Stimulated activated CD4-positive, alpha-beta T cell treated with anti-CD3 and anti-CD28 coated beads, Interleukin-1b, Interleukin-23, amount 100 ng/mL, for 4 hours (primary cell): Measurements from ENCODE around the gene NT5E.

Source experiments
- DNase-seq, 2 donors: peaks; one replicate each; pipeline ENCODE4 v3.0.0-alpha.2; 2020; ENCODE audit warnings: low read depth in 2 of 2

The NT5E gene

DNA sequence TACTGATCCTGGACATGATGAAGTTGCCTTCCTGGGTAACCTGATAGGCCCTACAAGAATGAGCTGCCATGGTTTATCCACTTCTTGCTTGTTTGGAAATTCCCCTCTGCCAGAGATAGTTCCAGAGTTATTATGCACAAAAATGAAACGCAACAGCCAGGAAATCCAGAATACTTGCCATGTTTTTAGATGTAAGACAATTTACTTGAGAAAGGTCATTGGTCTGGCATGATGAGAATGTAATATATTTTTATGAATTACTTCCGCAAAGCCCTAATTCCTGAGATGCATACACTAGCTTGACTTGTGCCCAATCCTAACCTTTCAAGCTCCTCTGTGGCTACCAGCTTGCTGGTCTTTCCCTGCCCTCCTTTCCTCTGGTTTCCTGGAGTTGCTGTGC lies 27.9 kb upstream of the NT5E start:
- DNase-seq: no peak

DNA sequence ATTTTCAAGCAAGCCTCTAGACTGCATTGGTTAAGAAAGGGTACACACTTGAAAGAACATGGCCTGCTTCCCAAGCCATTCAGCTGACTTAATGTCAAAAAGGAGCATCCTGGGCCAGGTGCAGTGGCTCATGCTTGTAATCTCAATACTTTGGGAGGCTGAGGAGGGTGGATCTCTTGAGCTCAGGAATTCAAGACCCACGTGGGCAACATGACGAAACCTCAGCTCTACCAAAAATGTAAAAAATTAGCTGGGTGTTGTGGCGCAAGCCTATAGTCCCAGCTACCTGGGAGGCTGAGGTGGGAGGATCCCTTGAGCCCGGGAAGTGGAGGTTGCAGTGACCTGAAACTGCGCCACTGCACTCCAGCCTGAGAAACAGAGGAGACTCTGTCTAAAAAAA lies 26.9 kb upstream of the NT5E start:
- DNase-seq: no peak

DNA sequence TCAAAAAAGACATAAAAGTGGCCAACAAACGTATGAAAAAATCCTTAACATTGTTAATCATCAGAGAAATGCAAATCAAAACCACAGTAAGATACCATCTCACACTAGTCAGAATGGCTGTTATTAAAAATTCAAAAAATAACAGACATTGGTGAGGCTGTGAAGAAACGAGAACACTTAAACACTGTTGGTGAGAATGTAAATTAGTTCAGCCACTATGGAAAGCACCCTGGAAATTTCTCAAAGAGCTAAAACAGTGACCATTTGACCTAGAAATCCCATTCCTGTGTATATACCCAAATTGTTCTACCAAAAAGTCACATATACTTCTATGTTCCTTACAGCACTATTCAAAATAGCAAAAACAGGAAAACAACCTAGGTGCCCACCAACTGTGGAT lies 24.9 kb upstream of the NT5E start:
- DNase-seq: no peak

DNA sequence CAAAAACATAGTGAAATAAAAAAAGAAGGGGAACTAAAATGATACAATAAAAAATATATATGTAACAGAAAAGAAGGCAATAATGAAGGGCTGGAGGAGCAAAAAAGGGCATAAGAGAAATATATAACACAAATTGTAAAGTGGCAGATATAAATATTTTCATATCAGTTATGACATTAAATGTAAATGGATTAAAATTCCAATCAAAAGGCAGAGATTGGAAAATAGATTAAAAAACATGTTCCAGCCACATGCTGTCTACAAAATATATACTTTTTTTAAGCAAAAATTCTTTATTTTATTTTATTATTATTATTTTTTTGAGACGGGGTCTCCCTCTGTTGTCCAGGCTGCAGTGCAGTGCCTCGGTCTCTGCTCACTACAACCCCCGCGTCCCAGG lies 23.9 kb upstream of the NT5E start:
- DNase-seq: no peak

DNA sequence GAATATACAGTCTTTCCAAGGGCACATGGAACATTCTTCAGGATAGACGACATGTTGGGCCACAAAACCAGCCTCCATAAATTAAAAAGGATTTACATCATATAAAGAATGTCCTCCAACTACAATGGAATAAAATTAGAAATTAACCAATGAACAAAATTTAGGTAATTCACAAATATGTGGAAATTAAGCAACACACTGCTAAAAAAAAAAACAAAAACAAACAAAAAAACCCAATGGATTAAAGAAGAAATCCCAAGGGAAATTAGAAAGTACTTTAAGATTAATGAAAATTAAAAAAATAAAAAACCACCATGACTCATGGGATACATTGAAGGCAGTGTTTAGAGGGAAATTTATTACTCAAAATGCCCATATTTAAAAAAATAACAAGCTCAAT lies 21.4 kb upstream of the NT5E start:
- no peak for DNase-seq

DNA sequence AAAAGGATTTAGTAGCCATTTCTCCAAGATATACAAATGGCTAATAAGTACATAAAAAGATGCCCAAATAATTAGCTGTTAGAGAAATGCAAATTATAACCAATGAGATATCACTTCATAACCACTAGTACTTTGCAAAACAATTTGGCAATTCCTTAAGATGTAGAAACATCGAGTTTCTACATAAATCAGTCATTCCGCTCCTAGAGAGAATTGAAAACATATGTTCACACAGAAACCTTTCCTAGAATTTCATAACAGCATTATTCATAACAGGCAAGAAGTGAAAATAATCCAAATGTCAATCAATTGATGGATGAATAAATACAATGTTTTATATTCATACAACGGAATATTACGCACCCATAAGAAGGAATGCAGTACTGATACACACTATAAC lies 20.5 kb upstream of the NT5E start:
- no peak for DNase-seq

DNA sequence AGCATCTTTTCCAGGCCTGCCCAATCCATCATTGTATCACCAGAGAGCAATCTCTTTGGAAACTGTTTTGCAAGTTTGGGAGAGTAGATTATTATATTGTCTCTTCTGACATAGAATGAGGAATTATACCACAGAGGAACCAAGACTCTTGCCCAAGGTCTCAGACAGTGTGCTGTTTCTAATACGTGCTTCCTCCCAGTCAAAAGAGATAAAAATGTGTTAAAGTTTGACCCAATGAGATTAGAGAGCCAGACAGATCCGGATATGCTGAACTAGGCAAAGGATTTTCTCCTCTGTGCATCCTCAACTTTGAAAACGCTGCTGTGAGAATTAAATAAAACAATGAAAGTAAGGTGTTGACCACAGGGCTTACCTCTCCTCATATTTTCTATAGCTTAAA lies 18.6 kb upstream of the NT5E start:
- DNase-seq: no peak

DNA sequence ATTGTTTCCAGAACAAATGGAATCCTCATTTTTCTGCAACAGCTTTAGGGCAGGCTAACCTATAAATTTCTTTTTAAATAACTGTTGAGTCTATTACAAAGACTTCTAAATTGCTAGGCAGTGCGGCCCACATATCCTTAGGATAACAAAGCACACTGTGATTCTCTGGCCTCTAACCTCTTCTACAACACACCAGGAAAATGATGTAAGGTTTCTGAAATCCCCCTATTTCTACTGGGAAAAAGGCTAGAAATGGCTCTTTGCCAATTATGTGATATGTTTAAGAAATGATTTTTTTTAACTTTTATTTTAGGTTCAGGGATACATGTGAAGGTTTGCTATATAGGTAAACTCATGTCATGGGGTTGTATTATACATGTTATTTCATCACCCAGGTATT lies 17.3 kb upstream of the NT5E start:
- DNase-seq: no peak

DNA sequence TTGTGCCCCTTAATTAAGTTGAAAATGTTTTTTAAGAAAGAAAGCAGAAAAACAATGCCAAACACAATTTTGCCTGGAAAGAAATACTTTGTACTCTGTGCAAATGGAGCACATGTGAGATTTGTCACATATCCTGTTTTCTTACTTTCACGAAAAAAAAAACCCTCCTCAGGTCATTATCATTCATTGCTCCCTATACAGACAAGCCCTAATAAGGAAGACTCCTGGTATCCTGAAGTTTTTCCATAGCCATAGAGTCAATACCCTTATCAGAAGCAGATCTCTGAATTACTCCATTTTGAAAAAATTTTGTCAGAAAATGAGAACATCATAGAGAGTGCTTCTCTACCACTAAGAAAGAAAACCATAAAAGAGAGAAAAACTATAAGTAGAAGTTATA lies 14.0 kb upstream of the NT5E start:
- DNase-seq: no peak

DNA sequence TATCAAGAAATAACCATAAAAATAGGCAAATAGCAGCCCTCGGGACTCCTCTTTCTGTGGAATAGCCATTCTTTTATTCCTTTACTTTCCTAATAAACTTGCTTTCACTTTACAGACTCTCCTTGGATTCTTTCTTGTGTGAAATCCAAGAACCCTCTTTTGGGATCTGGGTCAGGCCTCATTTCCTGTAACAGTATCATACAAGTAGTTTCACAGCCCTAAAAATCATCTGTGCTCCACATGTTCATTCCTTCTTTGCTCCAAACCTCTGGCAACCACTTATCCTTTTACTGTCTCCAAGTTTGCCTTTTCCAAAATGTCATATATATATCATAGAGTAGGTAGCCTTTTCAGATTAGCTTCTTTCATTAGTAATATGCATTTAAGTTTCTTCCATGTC lies 13.5 kb upstream of the NT5E start:
- no peak for DNase-seq

DNA sequence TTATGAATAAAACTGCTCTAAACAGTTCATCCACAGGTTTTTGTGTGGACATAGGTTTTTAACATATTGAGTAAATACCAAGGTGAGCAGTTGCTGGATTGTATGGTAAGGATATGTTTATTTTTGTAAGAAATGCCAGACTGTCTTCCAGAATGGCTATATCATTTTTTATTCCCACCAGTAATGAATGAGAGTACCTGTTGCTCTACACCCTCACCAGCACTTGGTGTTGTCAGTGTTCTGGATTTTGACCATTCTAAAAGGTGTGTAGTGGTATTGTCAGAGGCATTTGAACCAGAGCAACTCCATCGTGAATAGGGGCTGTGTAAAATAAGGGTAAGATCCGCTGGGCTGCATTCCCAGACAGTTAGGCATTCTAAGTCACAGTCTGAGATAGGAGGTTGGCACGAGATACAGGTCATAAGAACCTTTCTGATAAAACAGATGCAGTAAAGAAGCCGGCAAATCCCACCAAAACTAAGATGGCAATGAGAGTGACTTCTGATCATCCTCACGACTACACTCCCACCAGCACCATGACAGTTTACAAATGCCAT lies 12.9 kb upstream of the NT5E start:
- no peak for DNase-seq

DNA sequence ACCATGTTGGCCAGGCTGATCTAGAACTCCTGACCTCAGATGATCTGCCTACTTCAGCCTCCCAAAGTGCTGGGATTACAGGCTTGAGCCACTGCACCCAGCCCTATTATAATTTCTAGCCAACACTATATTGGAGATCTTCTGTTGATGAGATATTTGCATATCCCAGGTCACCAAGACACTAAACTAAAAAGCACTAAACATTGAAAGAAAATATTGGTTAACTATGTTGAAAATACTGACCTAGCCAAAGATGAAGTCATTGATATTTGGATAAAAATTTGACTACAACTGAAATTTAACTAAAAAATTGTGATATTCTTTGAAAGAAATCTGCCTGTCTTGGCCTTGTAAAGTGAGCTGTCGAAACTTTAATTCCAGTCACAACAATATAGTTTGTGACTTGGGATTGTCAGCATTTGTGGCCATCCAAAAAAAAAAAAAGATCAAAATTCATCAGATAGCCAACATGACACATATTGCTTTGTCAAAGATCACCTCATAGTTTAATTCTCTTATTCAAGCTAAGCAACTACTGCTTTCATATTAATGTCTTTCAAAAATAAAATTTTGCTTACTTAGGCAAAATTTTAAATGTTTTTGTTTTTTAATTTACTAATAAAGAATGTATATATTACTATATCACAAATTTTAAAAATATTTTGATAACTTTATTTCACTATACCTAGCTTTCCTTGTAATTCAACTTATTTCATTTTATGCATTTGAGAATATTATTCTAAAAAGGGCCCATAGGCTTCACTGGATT lies 6.3 kb upstream of the NT5E start:
- no peak for DNase-seq

DNA sequence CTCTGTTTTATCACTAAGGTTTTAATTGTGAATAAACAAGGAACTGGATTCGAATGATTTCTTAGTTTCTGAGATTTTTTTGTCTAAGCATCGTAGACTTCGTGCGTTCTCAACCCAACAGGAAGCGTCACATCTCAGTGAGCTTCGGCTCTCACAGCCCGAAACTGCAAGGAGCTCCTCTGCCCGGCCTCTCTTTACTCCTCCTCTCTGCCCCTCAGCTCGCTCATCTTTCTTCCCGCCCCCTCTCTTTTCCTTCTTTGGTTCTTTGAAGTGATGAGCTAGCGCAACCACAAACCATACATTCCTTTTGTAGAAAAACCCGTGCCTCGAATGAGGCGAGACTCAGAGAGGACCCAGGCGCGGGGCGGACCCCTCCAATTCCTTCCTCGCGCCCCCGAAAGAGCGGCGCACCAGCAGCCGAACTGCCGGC lies 480 bp upstream of the NT5E start:
- DNase-seq: peak; percentile 11 to 37

DNA sequence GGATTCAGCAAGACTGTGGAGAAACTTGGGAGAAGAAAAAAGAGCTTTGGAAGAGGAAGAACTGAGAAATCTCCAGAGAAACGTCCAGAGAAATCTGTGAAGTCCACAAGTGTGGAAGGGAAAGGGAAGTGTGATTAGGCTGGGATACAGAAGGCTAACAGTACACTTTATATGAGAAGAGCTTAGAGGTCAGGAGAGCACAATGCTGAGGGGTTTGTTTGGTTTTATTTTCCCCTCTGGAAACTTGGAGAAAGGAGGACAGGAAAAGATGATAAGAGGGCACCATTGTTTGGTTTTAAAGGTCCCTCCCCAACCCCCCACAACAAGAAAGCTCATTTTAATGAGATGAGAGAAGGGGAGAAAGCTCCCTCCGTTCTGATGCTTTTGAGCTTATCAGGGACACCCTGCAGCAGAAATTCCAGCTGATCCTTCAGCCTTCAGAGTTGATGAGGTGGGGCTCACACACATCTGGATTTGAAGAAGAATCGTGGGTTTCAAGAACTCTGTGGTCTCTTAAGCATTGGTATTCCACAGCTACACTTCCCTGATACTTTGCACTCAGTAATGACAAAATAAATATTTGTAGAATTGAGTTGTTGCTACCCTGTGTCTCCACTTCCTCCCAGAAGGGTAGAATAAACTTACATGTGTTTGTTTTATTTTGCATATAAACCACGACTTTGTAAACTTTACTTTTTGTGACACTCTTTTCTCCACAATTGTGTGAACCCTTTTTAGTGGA lies 1.9 kb downstream of the NT5E start:
- no peak for DNase-seq

DNA sequence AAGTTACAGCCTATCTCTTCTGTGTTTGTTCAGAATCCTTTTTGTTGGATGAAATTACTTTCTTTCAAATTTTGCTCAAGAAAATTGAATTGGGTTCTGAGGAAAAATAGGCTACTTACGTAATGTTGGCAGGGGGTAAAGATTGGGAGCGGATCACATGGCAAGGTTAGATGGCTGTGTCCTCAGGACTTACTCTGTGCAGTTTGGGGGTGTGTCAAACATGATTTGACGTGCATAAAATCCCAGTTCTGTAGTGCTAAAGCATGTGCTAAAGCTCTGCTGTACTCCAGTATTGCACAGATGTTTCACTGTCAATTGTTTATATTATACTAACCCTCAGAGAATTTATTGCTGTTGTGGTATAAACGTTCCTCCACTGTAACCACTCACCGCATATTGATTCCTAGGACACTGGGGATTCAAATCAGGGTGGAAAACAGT lies 2.6 kb downstream of the NT5E start:
- DNase-seq: no peak

DNA sequence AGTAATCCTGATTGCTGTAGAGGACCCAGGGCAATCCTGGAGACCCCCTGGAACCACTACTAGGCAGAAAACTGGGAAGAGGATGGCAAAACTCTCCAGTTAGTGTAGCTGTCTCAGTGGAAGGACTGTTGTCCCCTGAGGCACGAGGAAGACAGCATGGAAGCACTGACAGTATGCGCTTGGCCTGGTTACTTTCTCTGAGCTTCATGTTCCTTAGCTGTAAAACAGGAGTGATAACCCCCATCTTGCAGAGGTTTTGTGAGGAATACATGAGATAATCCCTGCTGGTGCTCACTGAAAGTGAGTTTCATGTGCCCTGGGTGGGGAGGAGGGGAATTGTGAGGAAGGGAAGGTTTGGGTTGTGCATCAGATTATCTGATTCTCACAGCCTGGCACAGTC lies 3.2 kb downstream of the NT5E start:
- DNase-seq: no peak

DNA sequence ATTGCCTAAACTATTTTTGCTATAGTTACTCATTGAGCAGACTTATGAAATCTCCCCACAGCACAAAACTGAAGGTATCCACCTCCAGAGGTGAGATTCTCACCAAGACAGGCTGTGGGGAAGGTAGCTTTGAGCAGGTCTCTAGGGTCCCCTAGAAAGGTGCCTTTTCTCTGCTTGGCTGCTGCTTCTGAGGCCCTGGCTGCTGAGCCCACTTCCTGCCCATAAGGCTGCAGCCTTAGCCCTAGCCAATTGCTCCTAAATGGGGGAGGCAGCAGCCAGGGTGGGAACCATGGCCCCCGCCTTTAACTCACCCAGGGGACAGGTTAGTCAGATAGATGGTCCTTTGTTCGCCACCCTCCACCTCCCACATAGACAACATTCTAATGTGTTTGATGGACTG lies 3.6 kb downstream of the NT5E start:
- no peak for DNase-seq

DNA sequence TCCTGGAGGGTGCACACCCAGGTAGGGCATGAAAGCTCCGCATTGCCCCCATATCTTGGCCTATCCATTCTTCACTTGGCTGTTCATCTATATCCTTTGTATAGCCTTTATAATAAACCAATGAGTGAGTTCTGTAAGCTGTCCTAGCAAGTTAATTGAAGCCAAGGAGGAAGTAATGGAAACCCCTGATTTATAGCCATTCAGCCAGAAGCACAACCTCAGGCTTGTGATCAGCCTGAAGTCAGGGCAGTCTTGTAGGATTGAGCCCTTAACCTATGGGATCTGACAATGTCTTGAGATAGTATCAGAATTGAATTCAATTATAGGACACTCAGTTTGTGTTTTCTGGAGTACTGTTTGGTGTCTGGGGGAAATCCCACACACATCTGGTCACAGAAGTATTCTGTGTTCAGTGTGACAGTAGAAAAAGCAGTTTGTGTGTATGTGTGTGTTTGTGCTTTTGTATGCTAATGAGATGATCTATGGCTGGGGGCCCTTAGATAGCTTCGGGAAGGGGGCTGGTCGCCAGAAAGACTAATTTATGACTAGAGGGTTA lies 5.7 kb downstream of the NT5E start:
- no peak for DNase-seq

DNA sequence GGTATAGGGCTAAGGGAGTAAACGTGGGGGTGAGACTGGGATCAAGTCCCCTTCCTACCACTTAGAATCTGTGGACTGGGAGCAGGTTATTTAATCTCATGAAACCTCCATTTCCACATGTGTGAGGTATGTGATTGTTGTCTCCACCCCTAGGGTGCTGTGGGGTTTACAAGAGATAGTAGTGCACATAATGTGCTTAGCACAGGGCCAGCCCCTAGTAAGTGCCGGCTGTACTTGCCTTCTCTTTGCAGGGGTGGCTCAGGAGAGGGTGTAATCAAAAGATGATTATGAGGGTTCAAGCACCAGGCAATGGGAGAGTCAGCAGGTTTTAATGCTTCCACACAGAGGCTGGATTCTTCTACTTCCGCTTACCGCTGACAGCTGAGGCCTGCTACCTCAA lies 6.9 kb downstream of the NT5E start:
- DNase-seq: no peak

DNA sequence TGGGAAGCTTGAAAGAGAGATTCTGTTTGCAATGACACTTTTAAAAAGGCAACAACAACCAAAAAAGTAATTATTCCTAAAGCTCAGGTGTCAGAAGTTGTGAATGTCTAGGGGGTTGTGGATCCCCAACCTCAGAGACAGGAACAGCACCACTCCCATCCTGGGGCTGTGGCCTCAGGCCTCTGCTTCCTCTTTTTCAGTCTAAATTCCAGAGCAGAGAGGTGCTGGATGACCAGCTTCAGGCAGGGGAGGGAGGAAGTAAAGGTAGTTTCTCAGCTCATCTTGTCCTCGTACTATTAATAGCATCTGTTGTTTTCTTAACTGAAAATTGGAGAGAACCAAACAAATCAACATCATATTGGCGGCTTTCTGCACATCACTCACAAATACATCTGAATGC lies 8.3 kb downstream of the NT5E start:
- DNase-seq: no peak

DNA sequence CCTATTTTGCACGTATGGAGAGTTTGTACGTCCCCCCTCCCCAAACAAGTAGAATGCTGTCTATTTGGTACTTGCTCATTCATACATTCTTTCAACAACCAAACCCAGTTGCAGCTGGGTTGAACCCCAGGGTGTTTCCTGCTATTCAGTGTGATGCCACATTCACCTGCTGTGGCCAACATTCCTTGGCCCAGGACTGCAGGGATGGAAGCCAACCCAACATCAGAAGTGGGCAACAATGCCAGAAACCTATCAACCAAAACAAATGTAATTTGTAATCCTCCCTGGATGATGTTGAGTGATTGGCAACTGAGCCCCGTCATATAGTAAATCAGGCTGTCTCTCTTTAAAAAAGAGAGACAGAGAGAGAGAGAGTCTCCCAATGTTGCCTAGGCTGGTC lies 8.9 kb downstream of the NT5E start:
- DNase-seq: no peak

DNA sequence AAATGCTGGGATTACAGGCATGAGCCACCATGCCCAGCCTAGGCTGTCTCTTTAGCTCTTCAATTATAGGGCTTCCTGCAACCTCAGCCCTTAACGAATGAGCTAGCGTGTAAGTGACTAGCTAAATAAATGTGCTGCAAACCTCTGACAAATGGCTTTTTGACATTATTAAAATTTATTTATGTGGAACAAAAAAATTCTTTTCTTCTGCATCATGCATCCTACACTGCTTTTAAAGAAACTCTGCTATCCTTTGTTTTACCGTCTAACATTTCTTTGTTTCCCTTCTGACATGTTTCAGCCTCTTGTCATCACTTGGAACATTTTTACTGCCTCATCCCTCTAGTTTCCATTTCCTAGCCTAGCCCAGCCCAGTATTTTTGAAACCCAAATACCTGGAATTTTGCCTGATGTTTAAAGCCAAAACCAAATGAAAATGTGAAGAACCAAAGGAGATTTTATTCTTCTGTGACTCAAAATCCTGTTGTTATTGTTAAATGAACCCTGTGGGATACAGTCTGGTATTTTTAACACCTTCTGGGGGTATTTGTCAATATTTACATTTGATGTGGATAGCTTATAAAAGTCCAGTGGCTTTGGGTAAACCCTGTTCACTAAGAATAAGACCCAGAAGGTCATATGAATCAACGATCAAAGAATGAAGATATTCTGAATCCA lies 9.5 kb downstream of the NT5E start:
- no peak for DNase-seq
